H1 (cell line): ENCODE results near the gene STARD9. TPM values are rescaled to one million over a fixed set of nuclear protein-coding genes. Genes with fewer than 3 reads are reported as not detected.

ENCODE experiments used
- CTCF ChIA-PET: fragments of 300-600 bp; sonication (Branson Sonifier 250); formaldehyde crosslinking; loops from one replicate; lab custom pipeline; 2021; ENCODE audit not compliant: partially characterized antibody; lab: Charles Lee
- POLR2A ChIA-PET: fragments of 300-600 bp; sonication (Branson Sonifier 250); formaldehyde crosslinking; loops from one replicate; lab custom pipeline; 2021; ENCODE audit warnings: inconsistent platforms; ENCODE audit not compliant: partially characterized antibody; lab: Charles Lee
- DNase-seq, 2 experiments: peaks; one replicate each; pipeline versions ENCODE4 v3.0.0 to v3.0.0-alpha.2; 2010 to 2022; ENCODE audit warnings: low spot score in 2 of 2, low read depth in 1 of 2, mixed read lengths in 1 of 2
- FAIRE-seq: peaks from 2 replicates; lab custom pipeline; 2011; peaks lifted over from hg19 to GRCh38; lab: Jason Lieb, UNC
- H2AFZ ChIP-seq: 2 replicates; pipeline ENCODE4 v1.8.1; 2012; ENCODE audit warnings: low read length, inconsistent platforms
- H2AK5ac ChIP-seq: 2 replicates; pipeline ENCODE4 v1.6.1; 2013; ENCODE audit warnings: low read depth, low read length
- H2BK120ac ChIP-seq: replicated peaks from 2 replicates; pipeline ENCODE3; 2013; ENCODE audit warnings: low read depth, low read length, inconsistent platforms
- H2BK12ac ChIP-seq: 2 replicates; pipeline ENCODE4 v1.6.1; 2013; ENCODE audit warnings: low read depth, low read length
- H2BK15ac ChIP-seq: 2 replicates; pipeline ENCODE4 v1.6.1; 2013; ENCODE audit warnings: low read length
- H2BK20ac ChIP-seq: 2 replicates; pipeline ENCODE4 v1.6.1; 2013; ENCODE audit warnings: low read length
- H2BK5ac ChIP-seq: 2 replicates; pipeline ENCODE4 v1.6.1; 2013; ENCODE audit warnings: low read depth, low read length
- H3K14ac ChIP-seq: 2 replicates; pipeline ENCODE4 v1.6.1; 2013; ENCODE audit warnings: inconsistent platforms; ENCODE audit not compliant: insufficient read length
- H3K18ac ChIP-seq: 2 replicates; pipeline ENCODE4 v1.6.1; 2013; ENCODE audit warnings: low read length; ENCODE audit errors: extremely low read depth
- H3K23ac ChIP-seq: 2 replicates; pipeline ENCODE4 v1.6.1; 2013; ENCODE audit warnings: inconsistent platforms; ENCODE audit not compliant: insufficient read length
- H3K23me2 ChIP-seq: 2 replicates; pipeline ENCODE4 v1.6.1; 2013; ENCODE audit warnings: low read depth, low read length
- H3K27ac ChIP-seq: 2 replicates; pipeline ENCODE4 v1.6.1; 2011; ENCODE audit warnings: low read depth, low read length, inconsistent platforms
- H3K27me3 ChIP-seq, 4 experiments: replicated peaks in 1 of 4; 1 replicate in 1 of 4; 2 replicates in 3 of 4; pipeline versions ENCODE4 v1.6.1 to v1.8.1; 2011 to 2013; ENCODE audit warnings: low read length in 3 of 4, mild to moderate bottlenecking in 3 of 4, inconsistent platforms in 2 of 4, mixed read lengths in 2 of 4, moderate library complexity in 1 of 4; ENCODE audit not compliant: control insufficient read depth in 3 of 4, insufficient read depth in 3 of 4; ENCODE audit errors: extremely low read depth in 1 of 4
- H3K36me3 ChIP-seq, 4 experiments: 2 replicates each; pipeline versions ENCODE4 v1.6.1 to v1.8.1; 2011 to 2013; ENCODE audit warnings: mild to moderate bottlenecking in 4 of 4, low read length in 3 of 4, moderate library complexity in 2 of 4, control low read depth in 1 of 4, inconsistent platforms in 1 of 4; ENCODE audit not compliant: insufficient read depth in 4 of 4, control insufficient read depth in 2 of 4
- H3K4ac ChIP-seq: replicated peaks from 2 replicates; pipeline ENCODE3; 2013; ENCODE audit warnings: low read length, low read depth, mixed read lengths, inconsistent platforms; ENCODE audit not compliant: insufficient read length
- H3K4me1 ChIP-seq, 4 experiments: replicated peaks in 1 of 4; 1 replicate in 1 of 4; 2 replicates in 3 of 4; pipeline versions ENCODE4 v1.6.1 to v1.8.1; 2011 to 2013; ENCODE audit warnings: low read length in 3 of 4, inconsistent platforms in 2 of 4, mixed read lengths in 1 of 4; ENCODE audit not compliant: insufficient read depth in 4 of 4, control insufficient read depth in 3 of 4
- H3K4me2 ChIP-seq, 2 experiments: 2 replicates each; pipeline versions ENCODE4 v1.6.1 to v1.8.1; 2011 to 2013; ENCODE audit warnings: low read depth in 2 of 2, low read length in 2 of 2, control low read depth in 1 of 2, inconsistent platforms in 1 of 2, mild to moderate bottlenecking in 1 of 2; ENCODE audit not compliant: insufficient read depth in 1 of 2
- H3K4me3 ChIP-seq, 4 experiments: fragments of 200-600, 300-600 bp in 1 of 4; sonication (generic), shearing (Covaris generic), sonication (Bioruptor Twin) in 1 of 4; 2 replicates each; pipeline versions ENCODE4 v1.5.1 to v1.8.1; 2011 to 2016; ENCODE audit warnings: low read length in 4 of 4, low read depth in 3 of 4, control low read depth in 2 of 4, inconsistent platforms in 2 of 4, mild to moderate bottlenecking in 2 of 4, mixed read lengths in 1 of 4, moderate library complexity in 1 of 4; ENCODE audit not compliant: insufficient read depth in 2 of 4; ENCODE audit errors: extremely low read depth in 1 of 4
- H3K56ac ChIP-seq: replicated peaks from 2 replicates; pipeline ENCODE3; 2013; ENCODE audit warnings: low read depth, mild to moderate bottlenecking, mixed read lengths, low read length, inconsistent platforms; ENCODE audit not compliant: insufficient read length
- H3K79me1 ChIP-seq: 2 replicates; pipeline ENCODE4 v1.6.1; 2013; ENCODE audit warnings: low read depth, low read length, control low read depth
- H3K79me2 ChIP-seq, 2 experiments: 2 replicates each; pipeline versions ENCODE4 v1.6.1 to v1.8.1; 2012 to 2013; ENCODE audit warnings: low read length in 2 of 2, mild to moderate bottlenecking in 2 of 2, inconsistent platforms in 1 of 2; ENCODE audit not compliant: insufficient read depth in 2 of 2, control insufficient read depth in 1 of 2
- H3K9ac ChIP-seq, 4 experiments: replicated peaks in 1 of 4; 1 replicate in 1 of 4; 2 replicates in 3 of 4; pipeline versions ENCODE4 v1.6.1 to v1.8.1; 2011 to 2013; ENCODE audit warnings: low read depth in 3 of 4, low read length in 3 of 4, control low read depth in 2 of 4, mild to moderate bottlenecking in 2 of 4, moderate library complexity in 2 of 4, inconsistent platforms in 1 of 4; ENCODE audit errors: extremely low read depth in 1 of 4
- H3K9me3 ChIP-seq, 2 experiments: 2 replicates each; pipeline versions ENCODE4 v1.6.1 to v1.8.1; 2012 to 2013; ENCODE audit warnings: mild to moderate bottlenecking in 2 of 2, moderate library complexity in 2 of 2, control low read depth in 1 of 2, inconsistent platforms in 1 of 2, low read depth in 1 of 2, low read length in 1 of 2, mixed read lengths in 1 of 2; ENCODE audit not compliant: insufficient read depth in 2 of 2
- H4K20me1 ChIP-seq, 2 experiments: replicated peaks in 1 of 2; 2 replicates each; pipeline versions ENCODE3 to v1.8.1; 2011 to 2013; ENCODE audit warnings: inconsistent platforms in 2 of 2, low read length in 2 of 2, mild to moderate bottlenecking in 1 of 2; ENCODE audit not compliant: insufficient read depth in 2 of 2, control insufficient read depth in 1 of 2
- H4K5ac ChIP-seq: 2 replicates; pipeline ENCODE4 v1.6.1; 2013; ENCODE audit warnings: low read length, low read depth, mixed read lengths, inconsistent platforms; ENCODE audit not compliant: insufficient read length
- H4K8ac ChIP-seq: 2 replicates; pipeline ENCODE4 v1.8.0; 2013; ENCODE audit warnings: mild to moderate bottlenecking, moderate library complexity, low read length, inconsistent platforms; ENCODE audit not compliant: insufficient read depth; ENCODE audit errors: extremely low read depth
- H4K91ac ChIP-seq: replicated peaks from 2 replicates; pipeline ENCODE3; 2013; ENCODE audit warnings: low read length, mixed read lengths, inconsistent platforms; ENCODE audit not compliant: insufficient read length
- ASH2L ChIP-seq: fragments of 200-600, 300-600 bp; sonication (generic); IDR thresholded peaks from one replicate; pipeline ENCODE4 v1.7.1; 2017; ENCODE audit warnings: low read length
- BRCA1 ChIP-seq: IDR thresholded peaks from 2 replicates; pipeline ENCODE4 v1.6.1; 2012; ENCODE audit warnings: low read depth, low read length, improper control_type of control experiment
- CBX5 ChIP-seq: fragments of 300-800, 300-1000 bp; sonication (generic); IDR thresholded peaks from 2 replicates; pipeline ENCODE4 v1.7.1; 2016; ENCODE audit warnings: antibody characterized with exemption, low read length, low read depth
- CBX8 ChIP-seq: fragments of 300-800, 300-1000 bp; sonication (generic); IDR thresholded peaks from 2 replicates; pipeline ENCODE4 v1.7.1; 2016; ENCODE audit warnings: low read depth, low read length, borderline replicate concordance
- CHD2 ChIP-seq: IDR thresholded peaks from 2 replicates; pipeline ENCODE4 v1.6.1; 2012; ENCODE audit warnings: low read length, improper control_type of control experiment
- GABPA ChIP-seq: IDR thresholded peaks from 2 replicates; pipeline ENCODE4 v1.6.1; 2011; ENCODE audit warnings: mild to moderate bottlenecking, low read length, moderate library complexity, borderline replicate concordance; ENCODE audit not compliant: insufficient read depth
- HDAC6 ChIP-seq: IDR thresholded peaks from one replicate; pipeline ENCODE4 v1.7.1; 2012; ENCODE audit warnings: low read depth, mild to moderate bottlenecking, inconsistent platforms, low read length, moderate library complexity
- KDM1A ChIP-seq: fragments of 200-600, 300-600 bp; sonication (generic); IDR thresholded peaks from 2 replicates; pipeline ENCODE4 v1.7.1; 2016; ENCODE audit warnings: mild to moderate bottlenecking, low read length, borderline replicate concordance
- RAD21 ChIP-seq, 2 experiments: IDR thresholded peaks in 1 of 2; conservative IDR thresholded peaks in 1 of 2; 2 replicates each; pipeline ENCODE4 v1.6.1; 2011; ENCODE audit warnings: low read depth in 2 of 2, low read length in 2 of 2, improper control_type of control experiment in 1 of 2, inconsistent platforms in 1 of 2, mild to moderate bottlenecking in 1 of 2, moderate library complexity in 1 of 2
- RNF2 ChIP-seq: fragments of 200-900, 300-1000 bp; sonication (generic); IDR thresholded peaks from 2 replicates; pipeline ENCODE4 v1.7.1; 2016; ENCODE audit warnings: borderline replicate concordance, low read depth, mild to moderate bottlenecking, antibody characterized with exemption, low read length; ENCODE audit not compliant: poor library complexity, severe bottlenecking; ENCODE audit errors: missing control alignments
- RXRA ChIP-seq: IDR thresholded peaks from 2 replicates; pipeline ENCODE4 v1.6.1; 2011; ENCODE audit warnings: low read depth, mild to moderate bottlenecking, low read length, moderate library complexity; ENCODE audit not compliant: insufficient read depth
- SP2 ChIP-seq: IDR thresholded peaks from 2 replicates; pipeline ENCODE4 v1.6.1; 2012; ENCODE audit warnings: mild to moderate bottlenecking, low read length, inconsistent platforms
- WGBS, 2 experiments: shearing (Covaris generic) in 1 of 2; methylation state at CpG; one replicate each; pipeline versions ENCODE4 v1.1.6 to v1.1.7; 2013 to 2015; ENCODE audit warnings: low lambda C conversion rate in 2 of 2, mixed read lengths in 2 of 2, inconsistent platforms in 1 of 2, low coverage in 1 of 2, missing lambda C conversion rate in 1 of 2; ENCODE audit not compliant: insufficient replicate concordance in 2 of 2, insufficient coverage in 1 of 2, insufficient read length in 1 of 2; ENCODE audit errors: extremely low coverage in 1 of 2, missing lambda C conversion rate in 1 of 2; 5-methylcytosine and 5-hydroxymethylcytosine counted together
- polyA plus RNA-seq, 7 experiments: library from polyadenylated mRNA; depleted of rRNA in 3 of 7; stranded (reverse) in 5 of 7; unstranded in 2 of 7; fragments of >200 nt in 5 of 7; fragments of 200-250 nt in 2 of 7; gene quantifications; 1 replicate in 5 of 7; 2 replicates in 1 of 7; 4 replicates in 1 of 7; pipeline versions ENCODE4 v1.2.1 to v1.2.3, GENCODE V29; 2011 to 2013; ENCODE audit warnings: missing spikeins in 2 of 7, mixed read lengths in 2 of 7
- total RNA-seq: library from RNA; stranded (reverse); fragmentation: NEBNext Ultra II Directional; extraction: Animal tissue kit (Norgen Biotek cat#: 25700); gene quantifications from 2 replicates; pipeline ENCODE4 v1.2.1, GENCODE V29; 2021

Gene STARD9
- total and polyA plus RNA-seq, 2 of the 8 experiments (the other 6 are each of a cell fraction or from before 2014, with no cell fraction given) = 2.8 to 7.0 TPM

DNA sequence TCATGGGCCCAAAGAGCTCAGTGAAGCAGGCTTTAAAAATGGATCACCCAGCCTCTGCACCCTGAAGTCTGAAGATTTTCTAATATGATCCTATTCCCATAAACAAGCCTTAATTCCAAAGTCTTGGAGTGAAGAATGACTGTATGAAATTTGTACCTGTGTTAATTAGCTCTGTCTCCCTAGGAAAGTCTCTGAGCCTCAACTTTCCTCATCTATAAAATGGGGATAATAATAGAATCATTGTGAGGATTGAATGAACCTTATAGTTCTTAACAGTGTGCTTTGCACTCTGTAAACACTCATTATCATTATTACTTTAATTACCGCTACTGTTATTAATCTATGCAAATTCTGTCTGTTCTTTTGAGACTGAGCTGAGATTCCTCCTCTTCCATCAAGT lies 99.6 kb downstream of the STARD9 start:
- no peak overlapping the region for H2BK20ac ChIP-seq
- no peak overlapping the region for H3K4me3 ChIP-seq
- no peak overlapping the region for H3K56ac ChIP-seq
- H3K14ac ChIP-seq = no peak overlapping the region
- no peak overlapping the region for H4K91ac ChIP-seq
- H4K5ac ChIP-seq = no peak overlapping the region
- no peak overlapping the region for H3K9ac ChIP-seq
- no peaks in the 10 kb centered on the region for H3K79me1 ChIP-seq
- H3K23ac ChIP-seq = no peak overlapping the region
- FAIRE-seq (no peak), DNase-seq (no peak)
- H3K4me1 ChIP-seq = no peaks in the 10 kb centered on the region; a peak in 2 of 7 replicates
- no peaks in the 10 kb centered on the region for H3K23me2 ChIP-seq
- H3K9me3 ChIP-seq = no peaks in the 10 kb centered on the region
- no peak overlapping the region for H2BK12ac ChIP-seq
- H2BK120ac ChIP-seq = no peak overlapping the region
- H4K8ac ChIP-seq = no peak overlapping the region
- H2AFZ ChIP-seq = no peak overlapping the region
- no peak overlapping the region for H2AK5ac ChIP-seq
- H3K79me2 ChIP-seq = no peaks in the 10 kb centered on the region
- no peak overlapping the region for H3K4me2 ChIP-seq
- no peak for TF ChIP-seq GABPA
- TF ChIP-seq ASH2L = no peak
- TF ChIP-seq CBX8 = no peak
- no peak for TF ChIP-seq RNF2
- no peak for TF ChIP-seq HDAC6
- no peak for TF ChIP-seq CHD2
- TF ChIP-seq KDM1A = no peak
- TF ChIP-seq RAD21 (IDR thresholded peaks at IDR 0.05 in 1 of 2, conservative IDR thresholded peaks at IDR 0.05 in 1 of 2; ENCODE audit: low read depth in 2 of 2, low read length in 2 of 2) = no peak
- TF ChIP-seq CBX5 = no peak
- TF ChIP-seq RXRA = no peak
- no peak for TF ChIP-seq BRCA1
- TF ChIP-seq SP2 = no peak
- no peak overlapping the region for H2BK15ac ChIP-seq
- H3K27ac ChIP-seq = no peak overlapping the region
- H3K36me3 ChIP-seq = peaks cover 0 to 11% (median 4%) of the 10 kb centered on the region in 4 experiments; a peak in 4 of 8 replicates
- ChIA-PET CTCF (no interaction called here), POLR2A (interaction anchor here (0.6 kb wide), 1 partner anchor 56 kb away, joined by 3 read pairs; no protein-coding TSS in a partner anchor)
- H2BK5ac ChIP-seq = no peak overlapping the region
- H3K4ac ChIP-seq = no peak overlapping the region
- peaks cover 0 to 2% of the 10 kb centered on the region in 2 experiments for H4K20me1 ChIP-seq
- no peaks in the 10 kb centered on the region for H3K27me3 ChIP-seq
- no peak overlapping the region for H3K18ac ChIP-seq
- 100% methylated on average over 1 of the region's 1 CpG; no CpG with 5 or more reads in 1 of the 2 experiments for WGBS, 2 experiments
